GM12864 (cell line): ENCODE measurements around the gene PAXIP1.
"Not testable (repeated sequence)": the region's sequence is repeated elsewhere in the genome, so short reads cannot be mapped to it uniquely, and the experiment has no call there.

Source experiments
- DNase-seq: peaks from one replicate; pipeline ENCODE4 v3.0.0-alpha.2; 2011; ENCODE audit warnings: low read depth
- H3K4me3 ChIP-seq: 2 replicates; pipeline ENCODE4 v1.5.1; 2011; ENCODE audit warnings: mild to moderate bottlenecking, low read depth, low read length, control low read depth
- CTCF ChIP-seq: IDR thresholded peaks from 2 replicates; pipeline ENCODE4 v1.5.1; 2011; ENCODE audit warnings: low read depth, mild to moderate bottlenecking, moderate library complexity, low read length, control low read depth, inconsistent platforms; ENCODE audit errors: missing control alignments

Gene PAXIP1

GRCh38 chr7:154947604-154948003 lies 55.3 kb downstream of the PAXIP1 start:
- no peak for DNase-seq
- no peak for TF ChIP-seq CTCF

GRCh38 chr7:154946166-154946565 lies 56.8 kb downstream of the PAXIP1 start:
- TF ChIP-seq CTCF, result no peak
- DNase-seq, result no peak
- H3K4me3 ChIP-seq, result no peak overlapping the region

More at GRCh38 chr7:154947604-154948003, 55.3 kb downstream of the PAXIP1 start:
- H3K4me3 ChIP-seq, result no peak overlapping the region

GRCh38 chr7:154943906-154944305 lies 59.0 kb downstream of the PAXIP1 start:
- no peak for TF ChIP-seq CTCF
- H3K4me3 ChIP-seq, result no peak overlapping the region
- DNase-seq, result no peak

GRCh38 chr7:154942691-154943090 lies 60.2 kb downstream of the PAXIP1 start:
- no peak for TF ChIP-seq CTCF
- DNase-seq, result no peak
- H3K4me3 ChIP-seq, result no peak overlapping the region

- no peak for DNase-seq
- TF ChIP-seq CTCF, result no peak
- no peak overlapping the region for H3K4me3 ChIP-seq
These were observed 65.1 kb downstream of the PAXIP1 start for GRCh38 chr7:154937837-154938236.

GRCh38 chr7:154934353-154934952 lies 68.5 kb downstream of the PAXIP1 start:
- DNase-seq, H3K4me3 ChIP-seq: not testable (repeated sequence)

- TF ChIP-seq CTCF, result no peak
- DNase-seq, result no peak
- no peak overlapping the region for H3K4me3 ChIP-seq
These were observed 71.0 kb downstream of the PAXIP1 start for GRCh38 chr7:154931906-154932305.
